Endothelial cell of umbilical vein (primary cell): ENCODE measurements around the gene STKLD1. TPM values are rescaled to one million over a fixed set of nuclear protein-coding genes. Genes with fewer than 3 reads are reported as not detected.

Experiments
- BruUV-seq: library from RNA; stranded (reverse); fragments of 400-500 nt; replicated peaks from 2 replicates; lab custom pipeline; 2021; lab: Mats Ljungman, UMichigan
- CTCF ChIA-PET: fragments of 300-600, 350-600 bp; sonication (Branson Sonifier 250); formaldehyde crosslinking; loops from one replicate; lab custom pipeline; 2021; ENCODE audit warnings: antibody characterized with exemption, inconsistent platforms; lab: Charles Lee
- POLR2A ChIA-PET: fragments of 300-600, 350-600 bp; sonication (Branson Sonifier 250); formaldehyde crosslinking; loops from one replicate; lab custom pipeline; 2021; ENCODE audit warnings: antibody characterized with exemption, inconsistent platforms; lab: Charles Lee
- DNase-seq: peaks from one replicate; pipeline ENCODE4 v3.0.0-alpha.2; 2011; ENCODE audit warnings: low read depth, low spot score
- FAIRE-seq: peaks from 2 replicates; lab custom pipeline; 2011; peaks lifted over from hg19 to GRCh38; lab: Jason Lieb, UNC
- H2AFZ ChIP-seq: 2 replicates; pipeline ENCODE4 v1.6.0; 2012; ENCODE audit warnings: low read depth, low read length, control low read depth, inconsistent platforms
- H3K27ac ChIP-seq: 2 replicates; pipeline ENCODE4 v1.5.1; 2011; ENCODE audit warnings: low read depth, mild to moderate bottlenecking, control low read depth, low read length, moderate library complexity; ENCODE audit not compliant: insufficient read depth
- H3K27me3 ChIP-seq, 2 experiments: 2 replicates each; pipeline versions ENCODE4 v1.6.0 to v1.6.1; 2011; ENCODE audit warnings: low read length in 2 of 2, mixed read lengths in 1 of 2; ENCODE audit not compliant: control insufficient read depth in 2 of 2, insufficient read depth in 2 of 2
- H3K36me3 ChIP-seq, 2 experiments: 2 replicates in 1 of 2; 3 replicates in 1 of 2; pipeline ENCODE4 v1.5.1; 2011; ENCODE audit warnings: low read length in 2 of 2, mild to moderate bottlenecking in 1 of 2, moderate library complexity in 1 of 2; ENCODE audit not compliant: control insufficient read depth in 2 of 2, insufficient read depth in 2 of 2; ENCODE audit errors: extremely low read depth in 1 of 2
- H3K4me1 ChIP-seq: 3 replicates; pipeline ENCODE4 v1.5.1; 2011; ENCODE audit warnings: mild to moderate bottlenecking, low read length; ENCODE audit not compliant: control insufficient read depth, insufficient read depth; ENCODE audit errors: extremely low read depth
- H3K4me2 ChIP-seq: 2 replicates; pipeline ENCODE4 v1.6.1; 2011; ENCODE audit warnings: low read length, control low read depth, mixed read lengths; ENCODE audit not compliant: insufficient read depth
- H3K4me3 ChIP-seq, 3 experiments: fragments of 200-600 bp in 1 of 3; sonication (generic), shearing (Covaris generic) in 1 of 3; replicated peaks in 1 of 3; 2 replicates each; pipeline ENCODE4 v1.5.1; 2011 to 2016; ENCODE audit warnings: control low read depth in 3 of 3, low read length in 3 of 3, mild to moderate bottlenecking in 2 of 3, inconsistent platforms in 1 of 3, low read depth in 1 of 3, moderate library complexity in 1 of 3; ENCODE audit not compliant: insufficient read depth in 1 of 3
- H3K79me2 ChIP-seq: 2 replicates; pipeline ENCODE4 v1.6.0; 2012; ENCODE audit warnings: low read length, inconsistent platforms; ENCODE audit not compliant: control insufficient read depth, insufficient read depth
- H3K9ac ChIP-seq: replicated peaks from 2 replicates; pipeline ENCODE3; 2011; ENCODE audit warnings: low read length, control low read depth; ENCODE audit not compliant: insufficient read depth; ENCODE audit errors: extremely low read depth
- H3K9me1 ChIP-seq: replicated peaks from 3 replicates; pipeline ENCODE4 v1.6.0; 2011; ENCODE audit warnings: mild to moderate bottlenecking, low read length; ENCODE audit not compliant: control insufficient read depth, insufficient read depth; ENCODE audit errors: extremely low read depth
- H3K9me3 ChIP-seq: replicated peaks from 2 replicates; pipeline ENCODE4 v1.5.1; 2012; ENCODE audit warnings: low read length, inconsistent platforms; ENCODE audit not compliant: control insufficient read depth, insufficient read depth
- H4K20me1 ChIP-seq: replicated peaks from 2 replicates; pipeline ENCODE3; 2011; ENCODE audit warnings: mild to moderate bottlenecking, low read length; ENCODE audit not compliant: control insufficient read depth, insufficient read depth; ENCODE audit errors: extremely low read depth
- EZH2 ChIP-seq: IDR thresholded peaks from 2 replicates; pipeline ENCODE4 v1.6.1; 2012; ENCODE audit warnings: borderline replicate concordance, low read depth, mild to moderate bottlenecking, moderate library complexity, low read length, inconsistent platforms; ENCODE audit not compliant: severe bottlenecking
- FOS ChIP-seq: IDR thresholded peaks from 2 replicates; pipeline ENCODE4 v1.6.1; 2011; ENCODE audit warnings: mild to moderate bottlenecking, low read length, moderate library complexity, borderline replicate concordance; ENCODE audit not compliant: insufficient read depth
- GATA2 ChIP-seq: IDR thresholded peaks from 2 replicates; pipeline ENCODE4 v1.7.0; 2011; ENCODE audit warnings: low read depth, mild to moderate bottlenecking, moderate library complexity, mixed read lengths, low read length; ENCODE audit not compliant: insufficient read length, insufficient read depth
- JUN ChIP-seq: IDR thresholded peaks from 2 replicates; pipeline ENCODE4 v1.6.1; 2011; ENCODE audit warnings: borderline replicate concordance, low read depth; ENCODE audit not compliant: insufficient read length, insufficient read depth
- MYC ChIP-seq: IDR thresholded peaks from one replicate; pipeline ENCODE4 v1.6.1; 2011; ENCODE audit warnings: mild to moderate bottlenecking, low read depth, low read length
- POLR2A ChIP-seq: IDR thresholded peaks from 2 replicates; pipeline ENCODE4 v1.6.1; 2012; ENCODE audit warnings: low read depth, mild to moderate bottlenecking, control low read depth, low read length
- POLR2AphosphoS5 ChIP-seq: IDR thresholded peaks from 2 replicates; pipeline ENCODE4 v1.6.1; 2012; ENCODE audit warnings: low read depth, mild to moderate bottlenecking, control low read depth, low read length, moderate library complexity; ENCODE audit not compliant: insufficient read depth
- dilution Hi-C: fragments of 300-500 bp; cut with MboI; formaldehyde crosslinking; loops from one replicate; pipeline ENCODE4 v1.15.0; 2019; ENCODE audit warnings: low sequenced_read_pairs; ENCODE audit not compliant: extremely low pct_ligation_motif_present
- intact Hi-C: fragments of 100-400 bp; cut with micrococcal nuclease; formaldehyde crosslinking; loops from one replicate; pipeline ENCODE4 v1.10.0; 2022
- polyA plus RNA-seq, 4 experiments: library from polyadenylated mRNA; depleted of rRNA in 3 of 4; stranded (reverse) in 3 of 4; unstranded in 1 of 4; fragments of >200 nt; gene quantifications; 2 replicates each; pipeline versions ENCODE4 v1.2.1 to v1.2.3, GENCODE V29; 2011 to 2012; ENCODE audit warnings: missing spikeins in 1 of 4
- total RNA-seq: library from RNA; stranded (reverse); gene quantifications from 2 replicates; pipeline ENCODE4 v1.2.3, GENCODE V29; 2021
- TF ChIP-seq, protein P1 (sequence below): IDR thresholded peaks from 2 replicates; pipeline ENCODE4 v1.6.1; 2011; ENCODE audit not compliant: insufficient read depth, insufficient read length
- TF ChIP-seq, protein P2 (sequence below), 2 donors: IDR thresholded peaks; 1 replicate in 1 of 2; 2 replicates in 1 of 2; pipeline ENCODE4 v1.5.1; 2011; ENCODE audit warnings: low read length in 2 of 2, mild to moderate bottlenecking in 2 of 2, moderate library complexity in 2 of 2, control low read depth in 1 of 2, inconsistent platforms in 1 of 2, low read depth in 1 of 2; ENCODE audit not compliant: insufficient read depth in 1 of 2; ENCODE audit errors: extremely low read depth in 1 of 2

The STKLD1 gene
- total and polyA plus RNA-seq, 2 donors (not counting 3 experiments of a cell fraction or from before 2014, with no cell fraction given), result 0.29 to 0.77 TPM

DNA sequence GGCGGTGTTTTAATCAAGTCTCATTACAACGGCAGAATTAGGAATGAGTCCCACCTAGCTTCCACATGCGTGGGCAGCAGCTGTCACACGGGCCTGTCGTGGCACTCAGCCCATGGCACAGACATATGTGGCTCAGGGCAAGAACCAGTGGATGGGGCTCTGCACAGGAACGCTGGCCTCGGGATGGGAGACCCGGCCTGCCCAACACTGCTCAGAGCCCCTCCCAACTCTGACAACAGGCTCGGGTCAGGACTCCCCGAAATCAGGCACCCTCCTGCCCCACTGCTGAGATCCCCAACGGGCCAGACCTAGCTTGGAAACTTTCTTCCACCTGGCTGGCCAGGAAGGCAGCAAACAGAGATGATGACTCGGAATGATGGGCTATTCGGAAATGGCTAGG, 35.2 kb upstream of the STKLD1 start:
- H3K9me3 ChIP-seq, result no peaks in the 10 kb centered on the region
- BruUV-seq, result TSS peak; percentile 14
- no peaks in the 10 kb centered on the region for H4K20me1 ChIP-seq
- no peak overlapping the region for H3K4me3 ChIP-seq
- ChIA-PET POLR2A (no interaction called here), CTCF (no interaction called here)
- H3K9me1 ChIP-seq, result no peaks in the 10 kb centered on the region
- DNase-seq (no peak), FAIRE-seq (no peak)
- peaks cover 4% of the 10 kb centered on the region for H3K79me2 ChIP-seq
- intact Hi-C loops (no loop called here), dilution Hi-C loops (no loop called here)
- peaks cover 4% of the 10 kb centered on the region for H3K4me1 ChIP-seq
- H2AFZ ChIP-seq, result no peak overlapping the region
- peaks cover 5 to 45% of the 10 kb centered on the region in 2 experiments for H3K36me3 ChIP-seq
- H3K4me2 ChIP-seq, result no peak overlapping the region
- TF ChIP-seq POLR2A (no peak), FOS (no peak), GATA2 (no peak), JUN (no peak), EZH2 (no peak), MYC (no peak), POLR2AphosphoS5 (no peak)
- TF ChIP-seq, protein P1, sequence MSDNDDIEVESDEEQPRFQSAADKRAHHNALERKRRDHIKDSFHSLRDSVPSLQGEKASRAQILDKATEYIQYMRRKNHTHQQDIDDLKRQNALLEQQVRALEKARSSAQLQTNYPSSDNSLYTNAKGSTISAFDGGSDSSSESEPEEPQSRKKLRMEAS, result no peak
- TF ChIP-seq, protein P2, sequence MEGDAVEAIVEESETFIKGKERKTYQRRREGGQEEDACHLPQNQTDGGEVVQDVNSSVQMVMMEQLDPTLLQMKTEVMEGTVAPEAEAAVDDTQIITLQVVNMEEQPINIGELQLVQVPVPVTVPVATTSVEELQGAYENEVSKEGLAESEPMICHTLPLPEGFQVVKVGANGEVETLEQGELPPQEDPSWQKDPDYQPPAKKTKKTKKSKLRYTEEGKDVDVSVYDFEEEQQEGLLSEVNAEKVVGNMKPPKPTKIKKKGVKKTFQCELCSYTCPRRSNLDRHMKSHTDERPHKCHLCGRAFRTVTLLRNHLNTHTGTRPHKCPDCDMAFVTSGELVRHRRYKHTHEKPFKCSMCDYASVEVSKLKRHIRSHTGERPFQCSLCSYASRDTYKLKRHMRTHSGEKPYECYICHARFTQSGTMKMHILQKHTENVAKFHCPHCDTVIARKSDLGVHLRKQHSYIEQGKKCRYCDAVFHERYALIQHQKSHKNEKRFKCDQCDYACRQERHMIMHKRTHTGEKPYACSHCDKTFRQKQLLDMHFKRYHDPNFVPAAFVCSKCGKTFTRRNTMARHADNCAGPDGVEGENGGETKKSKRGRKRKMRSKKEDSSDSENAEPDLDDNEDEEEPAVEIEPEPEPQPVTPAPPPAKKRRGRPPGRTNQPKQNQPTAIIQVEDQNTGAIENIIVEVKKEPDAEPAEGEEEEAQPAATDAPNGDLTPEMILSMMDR (IDR thresholded peaks at IDR 0.05; ENCODE audit: extremely low read depth in 1 of 2, insufficient read depth in 1 of 2, low read depth in 1 of 2, low read length in 2 of 2), result no peak
- H3K27ac ChIP-seq, result no peak overlapping the region
- H3K9ac ChIP-seq, result no peak overlapping the region
- no peaks in the 10 kb centered on the region for H3K27me3 ChIP-seq
